Hepatocyte (in vitro differentiated cells): ENCODE results near the gene INHBC. TPM values are rescaled to one million over a fixed set of nuclear protein-coding genes. Genes with fewer than 3 reads are reported as not detected.
A peak's percentile ranks its signal among the peaks of the same experiment; 100 is the strongest.

Source experiments
- DNase-seq: peaks from one replicate; pipeline ENCODE4 v3.0.0-alpha.2; 2016; ENCODE audit warnings: low spot score
- H2AFZ ChIP-seq: fragments of 200-600 bp; sonication (generic); 2 replicates; pipeline ENCODE4 v1.6.0; 2016; ENCODE audit warnings: antibody characterized with exemption, mild to moderate bottlenecking
- H3K27ac ChIP-seq: fragments of 200-600 bp; sonication (generic); 2 replicates; pipeline ENCODE4 v1.5.1; 2016; ENCODE audit warnings: mild to moderate bottlenecking
- H3K27me3 ChIP-seq: fragments of 200-600 bp; sonication (generic); 2 replicates; pipeline ENCODE4 v1.6.1; 2016
- H3K36me3 ChIP-seq: fragments of 200-600 bp; sonication (generic); replicated peaks from 2 replicates; pipeline ENCODE4 v1.5.1; 2016; ENCODE audit warnings: low read depth; ENCODE audit not compliant: insufficient read depth
- H3K4me1 ChIP-seq: fragments of 200-600 bp; sonication (generic); 2 replicates; pipeline ENCODE4 v1.5.1; 2016; ENCODE audit warnings: mild to moderate bottlenecking, moderate library complexity; ENCODE audit not compliant: insufficient read depth
- H3K4me2 ChIP-seq: fragments of 200-600 bp; sonication (generic); 2 replicates; pipeline ENCODE4 v1.6.0; 2016
- H3K4me3 ChIP-seq: fragments of 200-600 bp; sonication (generic); 2 replicates; pipeline ENCODE4 v1.5.1; 2016; ENCODE audit warnings: mild to moderate bottlenecking
- H3K79me2 ChIP-seq: fragments of 200-600 bp; sonication (generic); 2 replicates; pipeline ENCODE4 v1.6.0; 2017; ENCODE audit warnings: mild to moderate bottlenecking
- H3K9me2 ChIP-seq: fragments of 200-600 bp; sonication (generic); replicated peaks from 2 replicates; pipeline ENCODE4 v1.6.0; 2017; ENCODE audit warnings: mild to moderate bottlenecking; ENCODE audit not compliant: insufficient read depth
- H3K9me3 ChIP-seq: fragments of 200-600 bp; sonication (generic); 2 replicates; pipeline ENCODE4 v1.5.1; 2016; ENCODE audit warnings: low read depth, mild to moderate bottlenecking
- H4K20me1 ChIP-seq: fragments of 200-600 bp; sonication (generic); 2 replicates; pipeline ENCODE4 v1.6.0; 2016; ENCODE audit warnings: mild to moderate bottlenecking; ENCODE audit not compliant: insufficient read depth, poor library complexity, severe bottlenecking
- EZH2 ChIP-seq: fragments of 200-600 bp; sonication (generic); IDR thresholded peaks from 2 replicates; pipeline ENCODE4 v1.6.1; 2016; ENCODE audit warnings: antibody characterized with exemption, mild to moderate bottlenecking, borderline replicate concordance
- EZH2phosphoT487 ChIP-seq: fragments of 200-600 bp; sonication (generic); IDR thresholded peaks from one replicate; pipeline ENCODE4 v1.6.1; 2018; ENCODE audit warnings: antibody characterized with exemption, mild to moderate bottlenecking, low read depth, moderate library complexity; ENCODE audit not compliant: unreplicated experiment, severe bottlenecking
- WGBS: methylation state at CpG from one replicate; pipeline ENCODE4 v1.1.6; 2016; ENCODE audit warnings: low lambda C conversion rate; ENCODE audit errors: missing lambda C conversion rate; 5-methylcytosine and 5-hydroxymethylcytosine counted together
- polyA plus RNA-seq: library from polyadenylated mRNA; unstranded; fragments of >200 nt; fragmentation: Nextera tagmentation; extraction: Ambion mirVana; gene quantifications from 2 replicates; pipeline ENCODE4 v1.2.1, GENCODE V29; 2016
- total RNA-seq: library from RNA; depleted of rRNA; stranded (reverse); fragments of >200 nt; gene quantifications from 2 replicates; pipeline ENCODE4 v1.2.3, GENCODE V29; 2014
- TF ChIP-seq, protein P1 (sequence below): fragments of 200-600 bp; sonication (generic); IDR thresholded peaks from 2 replicates; pipeline ENCODE4 v1.5.1; 2016; ENCODE audit warnings: antibody characterized with exemption, mild to moderate bottlenecking; ENCODE audit not compliant: poor library complexity

Gene INHBC
- total and polyA plus RNA-seq, 2 experiments from 2014 or later: 1.8 to 3.4 TPM

- Histone ChIP-seq H3K27me3 (no peaks in the 10 kb centered on the region), H3K4me1 (peaks cover 11% of the 10 kb centered on the region), H3K79me2 (peaks cover 27% of the 10 kb centered on the region), H3K27ac (peak overlapping the region; percentile 42), H4K20me1 (peaks cover 2% of the 10 kb centered on the region), H3K36me3 (no peaks in the 10 kb centered on the region), H3K9me3 (no peaks in the 10 kb centered on the region), H3K4me2 (peak overlapping the region; percentile 87), H3K4me3 (peak overlapping the region; percentile 39), H3K9me2 (no peaks in the 10 kb centered on the region), H2AFZ (peak overlapping the region; percentile 35)
- 30% methylated on average over 11 of the region's 11 CpGs for WGBS
- TF ChIP-seq, protein P1, sequence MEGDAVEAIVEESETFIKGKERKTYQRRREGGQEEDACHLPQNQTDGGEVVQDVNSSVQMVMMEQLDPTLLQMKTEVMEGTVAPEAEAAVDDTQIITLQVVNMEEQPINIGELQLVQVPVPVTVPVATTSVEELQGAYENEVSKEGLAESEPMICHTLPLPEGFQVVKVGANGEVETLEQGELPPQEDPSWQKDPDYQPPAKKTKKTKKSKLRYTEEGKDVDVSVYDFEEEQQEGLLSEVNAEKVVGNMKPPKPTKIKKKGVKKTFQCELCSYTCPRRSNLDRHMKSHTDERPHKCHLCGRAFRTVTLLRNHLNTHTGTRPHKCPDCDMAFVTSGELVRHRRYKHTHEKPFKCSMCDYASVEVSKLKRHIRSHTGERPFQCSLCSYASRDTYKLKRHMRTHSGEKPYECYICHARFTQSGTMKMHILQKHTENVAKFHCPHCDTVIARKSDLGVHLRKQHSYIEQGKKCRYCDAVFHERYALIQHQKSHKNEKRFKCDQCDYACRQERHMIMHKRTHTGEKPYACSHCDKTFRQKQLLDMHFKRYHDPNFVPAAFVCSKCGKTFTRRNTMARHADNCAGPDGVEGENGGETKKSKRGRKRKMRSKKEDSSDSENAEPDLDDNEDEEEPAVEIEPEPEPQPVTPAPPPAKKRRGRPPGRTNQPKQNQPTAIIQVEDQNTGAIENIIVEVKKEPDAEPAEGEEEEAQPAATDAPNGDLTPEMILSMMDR: no peak
- TF ChIP-seq EZH2phosphoT487: no peak
- TF ChIP-seq EZH2: no peak
- DNase-seq: no peak
Observed at GRCh38 chr12:57488402-57489156, 54.0 kb downstream of the INHBC start.

- Histone ChIP-seq H3K4me1 (peaks cover 11% of the 10 kb centered on the region), H3K36me3 (no peaks in the 10 kb centered on the region), H3K27ac (no peak overlapping the region), H3K9me2 (no peaks in the 10 kb centered on the region), H2AFZ (no peak overlapping the region), H3K27me3 (no peaks in the 10 kb centered on the region), H3K4me3 (peak overlapping the region; percentile 39), H3K4me2 (peak overlapping the region; percentile 87), H3K79me2 (peaks cover 27% of the 10 kb centered on the region), H3K9me3 (no peaks in the 10 kb centered on the region), H4K20me1 (peaks cover 2% of the 10 kb centered on the region)
- WGBS: 91% methylated on average over 5 of the region's 5 CpGs
- no peak for TF ChIP-seq EZH2phosphoT487
- TF ChIP-seq EZH2: no peak
- TF ChIP-seq, protein P1: no peak
- no peak for DNase-seq
Observed at GRCh38 chr12:57489157-57489641, 54.6 kb downstream of the INHBC start.

- H3K9me3 ChIP-seq: no peaks in the 10 kb centered on the region
- no peak overlapping the region for H3K4me3 ChIP-seq
- peaks cover 11% of the 10 kb centered on the region for H3K4me1 ChIP-seq
- no peak overlapping the region for H3K4me2 ChIP-seq
- H2AFZ ChIP-seq: no peak overlapping the region
- no peaks in the 10 kb centered on the region for H3K36me3 ChIP-seq
- peaks cover 27% of the 10 kb centered on the region for H3K79me2 ChIP-seq
- TF ChIP-seq EZH2phosphoT487 (no peak), EZH2 (no peak)
- TF ChIP-seq, protein P1: no peak
- H3K9me2 ChIP-seq: no peaks in the 10 kb centered on the region
- peaks cover 2% of the 10 kb centered on the region for H4K20me1 ChIP-seq
- no peak for DNase-seq
- H3K27ac ChIP-seq: no peak overlapping the region
- H3K27me3 ChIP-seq: no peaks in the 10 kb centered on the region
- WGBS: 96% methylated on average over 4 of the region's 4 CpGs
Observed at GRCh38 chr12:57490126-57490525, 55.5 kb downstream of the INHBC start.
